Pancreas (tissue), 10 donors: ENCODE measurements around the gene FRMD4A. TPM values are rescaled to one million over a fixed set of nuclear protein-coding genes. Genes with fewer than 3 reads are reported as not detected.
A peak's percentile ranks its signal among the peaks of the same experiment; 100 is the strongest.
"Not testable (repeated sequence)": the region's sequence is repeated elsewhere in the genome, so short reads cannot be mapped to it uniquely, and the experiment has no call there.

Experiments
- ATAC-seq, 4 donors: fragments of 200-7000 bp; cut with Tn5 transposase; one replicate each; pipeline versions ENCODE4 v1.8.0 to v1.9.1; 2020; ENCODE audit warnings: mild to moderate bottlenecking in 4 of 4, moderate library complexity in 4 of 4
- DNase-seq, 6 donors: peaks; one replicate each; pipeline ENCODE4 v3.0.0-alpha.2; 2020
- FAIRE-seq: peaks from 2 replicates; lab custom pipeline; 2012; peaks lifted over from hg19 to GRCh38; lab: Jason Lieb, UNC
- H3K27ac ChIP-seq, 4 donors: fragments of 200-600 bp; sonication (generic); 1 replicate in 3 of 4; 2 replicates in 1 of 4; pipeline versions ENCODE4 v1.5.0 to v1.8.0; 2020
- H3K27me3 ChIP-seq, 4 donors: fragments of 200-600 bp; one replicate each; pipeline ENCODE4 v1.8.0; 2021
- H3K36me3 ChIP-seq, 3 donors: fragments of 200-600 bp; sonication (generic) in 1 of 3; one replicate each; pipeline versions ENCODE4 v1.5.0 to v1.8.0; 2020 to 2021
- H3K4me1 ChIP-seq, 3 donors: fragments of 200-600 bp; one replicate each; pipeline ENCODE4 v1.8.0; 2021
- H3K4me3 ChIP-seq, 4 donors: fragments of 200-600 bp; sonication (generic) in 2 of 4; one replicate each; pipeline versions ENCODE4 v1.5.0 to v1.8.0; 2020 to 2021
- H3K9me3 ChIP-seq, 4 donors: fragments of 200-600 bp; one replicate each; pipeline ENCODE4 v1.8.0; 2021
- CTCF ChIP-seq, 4 donors: fragments of 200-600 bp; sonication (generic) in 3 of 4; IDR thresholded peaks; one replicate each; pipeline versions ENCODE4 v1.5.0 to v1.8.0; 2021; ENCODE audit warnings: antibody characterized with exemption in 4 of 4
- WGBS, 2 donors: extraction: QIAGEN DNeasy Blood & Tissue Kit; methylation state at CpG; one replicate each; pipeline ENCODE4 v1.1.7; 2013; 5-methylcytosine and 5-hydroxymethylcytosine counted together
- intact Hi-C, 3 donors: fragments of 100-400 bp; cut with DNase I; formaldehyde crosslinking; loops; one replicate each; pipeline versions ENCODE4 v1.11.1 to v1.14.2; 2022
- polyA plus RNA-seq, 2 donors: library from polyadenylated mRNA; stranded (reverse); fragments of 200-250 nt; gene quantifications; one replicate each; pipeline ENCODE4 v1.2.3, GENCODE V29; 2013
- total RNA-seq, 6 donors: library from RNA; stranded (reverse); fragmentation: NEBNext Ultra II Directional in 4 of 6; extraction: Animal tissue kit (Norgen Biotek cat#: 25700) in 4 of 6; gene quantifications; one replicate each; pipeline versions ENCODE4 v1.2.1 to v1.2.4, GENCODE V29; 2021 to 2023
- donor health status: healthy with polysubstance abuse.
- donor health status: DM: no; HTN: no; CAD: no; lungs with moderate emphysema.
- donor health status: DM: no; HTN: no; CAD: no.
- donor health status: control.
- donor health status: control.
- donor health status: Bipolar disorder and iron deficiency.
- donor health status: DM: yes; HTN: yes; CAD: no.
- donor health status: DM: no; HTN: no; CAD: no.
- donor health status: DM: no; HTN: no; CAD: no.
- donor health status: DM: yes; HTN: yes; CAD: no.

Gene FRMD4A
- total and polyA plus RNA-seq, 8 donors = 13.5 to 27.5 (median 18.7) TPM

- Histone ChIP-seq H3K36me3 (no peaks in the 10 kb centered on the region), H3K27me3 (no peaks in the 10 kb centered on the region), H3K4me1 (no peaks in the 10 kb centered on the region), H3K9me3 (no peaks in the 10 kb centered on the region), H3K4me3 (no peak overlapping the region), H3K27ac (no peak overlapping the region)
- FAIRE-seq (no peak), ATAC-seq (no peak), DNase-seq (no peak)
- intact Hi-C loops = loop anchor here in 1 of 3 donors (10.0 kb wide), 1 partner anchor 67 kb away; no protein-coding TSS in a partner anchor
- WGBS, 2 donors = 87 to 88% methylated on average over 4 of the region's 4 CpGs
- no peak for TF ChIP-seq CTCF (IDR thresholded peaks at IDR 0.05)
Measured at GRCh38 chr10:13771992-13772391, 558.7 kb downstream of the FRMD4A start.

GRCh38 chr10:13770760-13771493 lies 559.8 kb downstream of the FRMD4A start:
- no peaks in the 10 kb centered on the region for H3K27me3 ChIP-seq
- 92 to 93% methylated on average over 4 of the region's 4 CpGs for WGBS, 2 donors
- intact Hi-C loops = loop anchor here in 1 of 3 donors (10.0 kb wide), 1 partner anchor 66 kb away; no protein-coding TSS in a partner anchor
- no peaks in the 10 kb centered on the region for H3K36me3 ChIP-seq
- no peak for TF ChIP-seq CTCF (IDR thresholded peaks at IDR 0.05)
- no peak for DNase-seq
- no peak for ATAC-seq
- H3K4me1 ChIP-seq = peaks cover 0 to 5% (median 0%) of the 10 kb centered on the region in 3 donors
- H3K4me3 ChIP-seq = no peak overlapping the region
- no peak for FAIRE-seq
- no peak overlapping the region for H3K27ac ChIP-seq
- H3K9me3 ChIP-seq = no peaks in the 10 kb centered on the region

GRCh38 chr10:13769946-13770345 lies 560.8 kb downstream of the FRMD4A start:
- no peak for ATAC-seq
- intact Hi-C loops = loop anchor here in 1 of 3 donors (10.0 kb wide), 1 partner anchor 65 kb away; no protein-coding TSS in a partner anchor

GRCh38 chr10:13767676-13768178 lies 563.0 kb downstream of the FRMD4A start:
- Histone ChIP-seq H3K9me3 (no peaks in the 10 kb centered on the region), H3K4me3 (no peak overlapping the region), H3K4me1 (peaks cover 0 to 10% (median 0%) of the 10 kb centered on the region in 3 donors), H3K27ac (peak overlapping the region in 2 of 4 donors; percentile 33 to 64), H3K36me3 (no peaks in the 10 kb centered on the region), H3K27me3 (no peaks in the 10 kb centered on the region)
- ATAC-seq (no peak), DNase-seq (no peak), FAIRE-seq (no peak)
- no peak for TF ChIP-seq CTCF (IDR thresholded peaks at IDR 0.05)
- WGBS, 2 donors = 79 to 82% methylated on average over 13 of the region's 13 CpGs
- intact Hi-C loops = no loop called here

More at GRCh38 chr10:13769946-13770345, 560.8 kb downstream of the FRMD4A start:
- no peak for TF ChIP-seq CTCF (IDR thresholded peaks at IDR 0.05)
- no peaks in the 10 kb centered on the region for H3K36me3 ChIP-seq
- H3K27me3 ChIP-seq = no peaks in the 10 kb centered on the region
- 90 to 91% methylated on average over 10 of the region's 10 CpGs for WGBS, 2 donors
- no peak overlapping the region for H3K27ac ChIP-seq
- DNase-seq (no peak), FAIRE-seq (no peak)
- no peak overlapping the region for H3K4me3 ChIP-seq
- peaks cover 0 to 9% (median 0%) of the 10 kb centered on the region in 3 donors for H3K4me1 ChIP-seq
- no peaks in the 10 kb centered on the region for H3K9me3 ChIP-seq

- intact Hi-C loops, H3K4me3 ChIP-seq, DNase-seq, ATAC-seq, H3K36me3 ChIP-seq, FAIRE-seq, H3K4me1 ChIP-seq, H3K27me3 ChIP-seq, H3K9me3 ChIP-seq: not testable (repeated sequence)
- WGBS, 2 donors = 95% methylated on average over 5 of the region's 5 CpGs
- peak overlapping the region in 2 of 4 donors; percentile 33 to 64 for H3K27ac ChIP-seq
Measured at GRCh38 chr10:13767148-13767547, 563.6 kb downstream of the FRMD4A start.
